ENCODE results near the gene ENDOU.

DNA sequence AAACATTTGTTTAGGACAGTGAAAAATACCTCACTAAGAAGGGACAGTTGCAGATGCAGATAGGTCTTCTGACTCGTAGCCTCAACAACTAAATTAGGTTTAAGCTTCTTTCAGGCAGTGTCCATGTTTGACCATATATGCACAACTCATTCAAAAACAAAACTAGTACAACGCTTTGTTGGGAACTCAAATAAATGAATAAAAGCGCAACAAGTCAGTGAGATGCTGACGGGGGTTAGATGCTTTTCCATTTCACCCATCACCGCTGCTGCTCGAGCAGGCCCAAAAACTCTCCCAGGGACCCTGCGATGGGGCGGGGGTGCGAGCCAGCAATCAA, 20.1 kb downstream of the ENDOU start:
- TF ChIP-seq, protein P1, sequence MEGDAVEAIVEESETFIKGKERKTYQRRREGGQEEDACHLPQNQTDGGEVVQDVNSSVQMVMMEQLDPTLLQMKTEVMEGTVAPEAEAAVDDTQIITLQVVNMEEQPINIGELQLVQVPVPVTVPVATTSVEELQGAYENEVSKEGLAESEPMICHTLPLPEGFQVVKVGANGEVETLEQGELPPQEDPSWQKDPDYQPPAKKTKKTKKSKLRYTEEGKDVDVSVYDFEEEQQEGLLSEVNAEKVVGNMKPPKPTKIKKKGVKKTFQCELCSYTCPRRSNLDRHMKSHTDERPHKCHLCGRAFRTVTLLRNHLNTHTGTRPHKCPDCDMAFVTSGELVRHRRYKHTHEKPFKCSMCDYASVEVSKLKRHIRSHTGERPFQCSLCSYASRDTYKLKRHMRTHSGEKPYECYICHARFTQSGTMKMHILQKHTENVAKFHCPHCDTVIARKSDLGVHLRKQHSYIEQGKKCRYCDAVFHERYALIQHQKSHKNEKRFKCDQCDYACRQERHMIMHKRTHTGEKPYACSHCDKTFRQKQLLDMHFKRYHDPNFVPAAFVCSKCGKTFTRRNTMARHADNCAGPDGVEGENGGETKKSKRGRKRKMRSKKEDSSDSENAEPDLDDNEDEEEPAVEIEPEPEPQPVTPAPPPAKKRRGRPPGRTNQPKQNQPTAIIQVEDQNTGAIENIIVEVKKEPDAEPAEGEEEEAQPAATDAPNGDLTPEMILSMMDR (IDR thresholded peaks at IDR 0.05), result no peak
- no peak for TF ChIP-seq POLR2A (IDR thresholded peaks at IDR 0.05)

Measured in ovary (tissue), 3 donors.